Astrocyte (in vitro differentiated cells and primary cell): ENCODE measurements around the gene CFAP52. TPM values are rescaled to one million over a fixed set of nuclear protein-coding genes. Genes with fewer than 3 reads are reported as not detected.

Experiments
- DNase-seq: peaks from one replicate; pipeline ENCODE4 v3.0.0-alpha.2; 2010; ENCODE audit warnings: low read depth
- FAIRE-seq: peaks from 2 replicates; lab custom pipeline; 2011; peaks lifted over from hg19 to GRCh38; lab: Jason Lieb, UNC
- H2AFZ ChIP-seq: 2 replicates; pipeline ENCODE4 v1.6.0; 2012; ENCODE audit warnings: low read depth, low read length, inconsistent platforms
- H3K27ac ChIP-seq: 2 replicates; pipeline ENCODE4 v1.5.1; 2011; ENCODE audit warnings: low read depth, low read length, inconsistent platforms
- H3K27me3 ChIP-seq: 2 replicates; pipeline ENCODE4 v1.6.0; 2011; ENCODE audit warnings: low read length, inconsistent platforms; ENCODE audit not compliant: insufficient read depth
- H3K36me3 ChIP-seq: 2 replicates; pipeline ENCODE4 v1.5.1; 2011; ENCODE audit warnings: low read length, inconsistent platforms; ENCODE audit not compliant: insufficient read depth
- H3K4me1 ChIP-seq: 2 replicates; pipeline ENCODE4 v1.5.1; 2011; ENCODE audit warnings: low read length, inconsistent platforms; ENCODE audit not compliant: insufficient read depth
- H3K4me2 ChIP-seq: 2 replicates; pipeline ENCODE4 v1.6.0; 2012; ENCODE audit warnings: low read length, inconsistent platforms
- H3K4me3 ChIP-seq: 2 replicates; pipeline ENCODE4 v1.5.1; 2011; ENCODE audit warnings: low read depth, mild to moderate bottlenecking, low read length, inconsistent platforms; ENCODE audit not compliant: insufficient read depth
- H3K79me2 ChIP-seq: 2 replicates; pipeline ENCODE4 v1.6.0; 2012; ENCODE audit warnings: mild to moderate bottlenecking, low read length, inconsistent platforms; ENCODE audit not compliant: insufficient read depth
- H3K9ac ChIP-seq: 2 replicates; pipeline ENCODE4 v1.6.0; 2012; ENCODE audit warnings: mild to moderate bottlenecking, low read length, inconsistent platforms
- H3K9me3 ChIP-seq: 2 replicates; pipeline ENCODE4 v1.5.1; 2012; ENCODE audit warnings: low read depth, mild to moderate bottlenecking, low read length, inconsistent platforms; ENCODE audit not compliant: insufficient read depth
- H4K20me1 ChIP-seq: 2 replicates; pipeline ENCODE4 v1.6.0; 2012; ENCODE audit warnings: low read length, inconsistent platforms; ENCODE audit not compliant: insufficient read depth
- H3K27ac Mint-ChIP-seq: one replicate; pipeline ENCODE4 v1.8.0; 2021; ENCODE audit warnings: mild to moderate bottlenecking, mixed read lengths; ENCODE audit not compliant: unreplicated experiment
- H3K27me3 Mint-ChIP-seq: one replicate; pipeline ENCODE4 v1.8.0; 2021; ENCODE audit warnings: low read depth, mixed read lengths; ENCODE audit not compliant: unreplicated experiment
- H3K36me3 Mint-ChIP-seq: one replicate; pipeline ENCODE4 v1.8.0; 2021; ENCODE audit warnings: low read depth, mixed read lengths; ENCODE audit not compliant: unreplicated experiment
- H3K4me1 Mint-ChIP-seq: one replicate; pipeline ENCODE4 v1.8.0; 2021; ENCODE audit warnings: low read depth, mixed read lengths; ENCODE audit not compliant: unreplicated experiment
- H3K4me3 Mint-ChIP-seq: one replicate; pipeline ENCODE4 v1.8.0; 2021; ENCODE audit warnings: mild to moderate bottlenecking, moderate library complexity, mixed read lengths; ENCODE audit not compliant: unreplicated experiment
- H3K9me3 Mint-ChIP-seq: one replicate; pipeline ENCODE4 v1.8.0; 2021; ENCODE audit warnings: mild to moderate bottlenecking, mixed read lengths; ENCODE audit not compliant: unreplicated experiment
- EZH2 ChIP-seq: IDR thresholded peaks from 2 replicates; pipeline ENCODE4 v1.6.1; 2012; ENCODE audit warnings: mild to moderate bottlenecking, low read length, inconsistent platforms; ENCODE audit not compliant: insufficient read depth
- total RNA-seq: library from RNA; stranded (reverse); gene quantifications from 2 replicates; pipeline ENCODE4 v1.2.1, GENCODE V29; 2021
- TF ChIP-seq, protein P1 (sequence below): IDR thresholded peaks from 2 replicates; pipeline ENCODE4 v1.5.1; 2011; ENCODE audit warnings: low read depth, mild to moderate bottlenecking, inconsistent platforms, low read length, moderate library complexity; ENCODE audit not compliant: insufficient read depth

The CFAP52 gene
- total RNA-seq, 1 donor from 2014 or later = not detected

DNA sequence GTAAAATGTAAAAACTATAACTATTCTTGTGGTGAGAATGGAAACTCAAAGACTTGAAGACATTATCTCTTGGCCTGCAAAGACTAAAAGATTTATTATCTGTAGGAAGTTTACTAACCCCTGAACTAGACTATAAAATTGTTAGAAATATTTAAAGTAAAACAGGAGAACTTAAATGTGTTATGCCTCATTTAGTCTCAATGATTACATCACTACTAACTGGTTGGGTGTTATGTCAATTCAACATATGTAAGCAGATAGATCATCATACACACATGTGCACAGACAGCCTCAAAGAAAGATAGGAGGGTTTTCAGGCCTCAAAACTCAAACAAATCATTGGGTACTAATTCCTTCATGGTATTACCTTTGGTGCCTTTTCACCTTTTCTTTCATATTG lies 8.4 kb upstream of the CFAP52 start:
- H3K4me3 ChIP-seq = no peak overlapping the region
- no peaks in the 10 kb centered on the region for H3K9me3 Mint-ChIP-seq
- no peak for FAIRE-seq

DNA sequence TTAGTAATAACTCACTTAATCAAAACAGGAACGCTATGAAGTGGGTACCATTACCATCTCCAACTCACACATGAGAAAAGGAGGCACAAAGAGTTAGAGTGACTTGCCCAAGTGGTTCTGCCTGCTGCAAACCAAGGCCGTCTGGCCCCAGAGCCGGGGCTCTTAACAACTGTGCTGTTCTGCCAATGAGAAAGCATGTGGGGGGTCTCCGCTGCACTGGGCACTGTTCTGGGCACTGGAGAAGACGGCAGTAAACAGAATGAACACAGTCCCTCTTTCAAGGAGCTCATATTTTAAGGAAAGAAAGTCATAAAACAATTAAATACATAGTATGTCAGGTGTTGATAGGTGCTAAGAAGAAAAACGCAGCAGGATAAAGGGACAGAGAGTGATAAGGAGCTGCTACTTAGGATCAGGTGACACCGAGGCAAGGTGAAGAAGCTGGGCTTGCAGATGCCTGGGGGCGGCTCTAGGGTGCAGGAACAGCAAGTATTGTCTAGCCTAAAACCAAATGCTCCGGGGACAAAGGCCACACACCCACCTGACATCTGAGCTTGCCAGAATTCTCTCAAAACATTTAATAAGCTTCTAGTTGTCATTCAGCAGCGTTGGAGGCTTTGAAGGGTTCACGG lies 7.4 kb upstream of the CFAP52 start:
- Histone ChIP-seq H3K79me2 (peaks cover 15% of the 10 kb centered on the region), H3K4me1 (no peaks in the 10 kb centered on the region), H3K4me2 (no peak overlapping the region), H3K4me3 (no peak overlapping the region), H3K36me3 (peaks cover 4% of the 10 kb centered on the region), H2AFZ (no peak overlapping the region), H3K9me3 (no peaks in the 10 kb centered on the region), H3K27me3 (no peaks in the 10 kb centered on the region), H3K9ac (no peak overlapping the region), H4K20me1 (peaks cover 13% of the 10 kb centered on the region), H3K27ac (no peak overlapping the region)
- Mint-ChIP-seq H3K4me3 (no peak overlapping the region), H3K27me3 (no peaks in the 10 kb centered on the region), H3K4me1 (peaks cover 3% of the 10 kb centered on the region), H3K27ac (no peak overlapping the region), H3K36me3 (peaks cover 14% of the 10 kb centered on the region), H3K9me3 (no peaks in the 10 kb centered on the region)
- TF ChIP-seq, protein P1, sequence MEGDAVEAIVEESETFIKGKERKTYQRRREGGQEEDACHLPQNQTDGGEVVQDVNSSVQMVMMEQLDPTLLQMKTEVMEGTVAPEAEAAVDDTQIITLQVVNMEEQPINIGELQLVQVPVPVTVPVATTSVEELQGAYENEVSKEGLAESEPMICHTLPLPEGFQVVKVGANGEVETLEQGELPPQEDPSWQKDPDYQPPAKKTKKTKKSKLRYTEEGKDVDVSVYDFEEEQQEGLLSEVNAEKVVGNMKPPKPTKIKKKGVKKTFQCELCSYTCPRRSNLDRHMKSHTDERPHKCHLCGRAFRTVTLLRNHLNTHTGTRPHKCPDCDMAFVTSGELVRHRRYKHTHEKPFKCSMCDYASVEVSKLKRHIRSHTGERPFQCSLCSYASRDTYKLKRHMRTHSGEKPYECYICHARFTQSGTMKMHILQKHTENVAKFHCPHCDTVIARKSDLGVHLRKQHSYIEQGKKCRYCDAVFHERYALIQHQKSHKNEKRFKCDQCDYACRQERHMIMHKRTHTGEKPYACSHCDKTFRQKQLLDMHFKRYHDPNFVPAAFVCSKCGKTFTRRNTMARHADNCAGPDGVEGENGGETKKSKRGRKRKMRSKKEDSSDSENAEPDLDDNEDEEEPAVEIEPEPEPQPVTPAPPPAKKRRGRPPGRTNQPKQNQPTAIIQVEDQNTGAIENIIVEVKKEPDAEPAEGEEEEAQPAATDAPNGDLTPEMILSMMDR = no peak
- no peak for DNase-seq
- FAIRE-seq = no peak

More for the DNA sequence above, 8.4 kb upstream of the CFAP52 start:
- no peak for TF ChIP-seq EZH2
- TF ChIP-seq, protein P1 = no peak
- no peak overlapping the region for H3K27ac Mint-ChIP-seq
- peaks cover 3% of the 10 kb centered on the region for H3K4me1 Mint-ChIP-seq
- H3K27me3 ChIP-seq = no peaks in the 10 kb centered on the region
- H3K4me2 ChIP-seq = no peak overlapping the region
- H3K9ac ChIP-seq = no peak overlapping the region
- H3K27ac ChIP-seq = no peak overlapping the region
- H3K36me3 Mint-ChIP-seq = peaks cover 14% of the 10 kb centered on the region
- H2AFZ ChIP-seq = no peak overlapping the region
- H3K79me2 ChIP-seq = peaks cover 8% of the 10 kb centered on the region
- H3K36me3 ChIP-seq = peaks cover 4% of the 10 kb centered on the region
- no peaks in the 10 kb centered on the region for H3K9me3 ChIP-seq
- peaks cover 17% of the 10 kb centered on the region for H4K20me1 ChIP-seq
- H3K27me3 Mint-ChIP-seq = no peaks in the 10 kb centered on the region
- H3K4me3 Mint-ChIP-seq = no peak overlapping the region
- H3K4me1 ChIP-seq = no peaks in the 10 kb centered on the region
- no peak for DNase-seq

DNA sequence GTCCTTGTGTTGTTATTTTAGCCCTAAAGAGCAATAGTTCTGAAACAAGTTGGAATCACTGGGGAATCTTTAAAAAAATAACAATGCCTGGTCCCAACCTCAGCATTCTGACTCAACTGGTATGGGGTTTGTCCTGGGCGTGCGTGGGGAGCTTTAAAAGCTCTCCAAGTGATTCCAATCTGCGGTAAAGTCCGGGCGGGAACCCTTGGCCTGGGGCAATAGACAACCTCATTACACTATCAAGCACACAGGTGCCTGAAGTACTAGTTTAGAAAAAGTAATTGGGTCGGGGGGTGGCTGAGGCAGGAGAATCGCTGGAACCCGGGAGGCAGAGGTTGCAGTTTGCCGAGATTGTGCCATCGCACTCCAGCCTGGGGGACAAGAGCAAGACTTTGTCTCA lies 5.2 kb upstream of the CFAP52 start:
- TF ChIP-seq EZH2 = no peak
- TF ChIP-seq, protein P1 = no peak
- Histone ChIP-seq H3K4me3 (no peak overlapping the region), H3K79me2 (peaks cover 23% of the 10 kb centered on the region), H2AFZ (no peak overlapping the region), H3K9ac (no peak overlapping the region), H3K4me1 (peaks cover 4% of the 10 kb centered on the region), H3K27ac (no peak overlapping the region), H3K27me3 (no peaks in the 10 kb centered on the region), H3K9me3 (no peaks in the 10 kb centered on the region), H3K36me3 (peaks cover 4% of the 10 kb centered on the region), H4K20me1 (peaks cover 8% of the 10 kb centered on the region), H3K4me2 (no peak overlapping the region)
- Mint-ChIP-seq H3K9me3 (no peaks in the 10 kb centered on the region), H3K27me3 (no peaks in the 10 kb centered on the region), H3K27ac (no peak overlapping the region), H3K4me3 (no peak overlapping the region), H3K4me1 (no peaks in the 10 kb centered on the region), H3K36me3 (peaks cover 11% of the 10 kb centered on the region)
- DNase-seq (no peak), FAIRE-seq (no peak)
